ENCODE measurements around the gene LRRC8E. TPM values are rescaled to one million over a fixed set of nuclear protein-coding genes. Genes with fewer than 3 reads are reported as not detected.

LRRC8E gene
- total and polyA plus RNA-seq, 10 of the 15 experiments (the other 5 are each of a cell fraction or from before 2014, with no cell fraction given), result 0.04 to 0.32 (median 0.25) TPM; not detected in 7

GRCh38 chr19:7868671-7869452, 19.4 kb upstream of the LRRC8E start (continued):
- TF ChIP-seq NKRF (conservative IDR thresholded peaks at IDR 0.05), result peak; percentile 67
- TF ChIP-seq ATF3 (IDR thresholded peaks at IDR 0.05; ENCODE audit: borderline replicate concordance, extremely low read depth, low read depth, low read length), result no peak
- no peak for TF ChIP-seq HDAC6 (IDR thresholded peaks at IDR 0.05; ENCODE audit: unreplicated experiment)
- peak; percentile 78 for TF ChIP-seq BACH1 (IDR thresholded peaks at IDR 0.05; ENCODE audit: borderline replicate concordance)
- TF ChIP-seq KLF5 (IDR thresholded peaks at IDR 0.05; ENCODE audit: partially characterized antibody), result no peak
- TF ChIP-seq E2F4 (IDR thresholded peaks at IDR 0.05; ENCODE audit: low read depth, low read length), result no peak
- no peak for TF ChIP-seq EZH2 (IDR thresholded peaks at IDR 0.05; ENCODE audit: borderline replicate concordance, control insufficient read depth, low read depth, low read length)
